GM21717 (cell line): Measurements from ENCODE around the gene CCDC88C.
"Not testable (repeated sequence)": the region's sequence is repeated elsewhere in the genome, so short reads cannot be mapped to it uniquely, and the experiment has no call there.

Experiments used
- ATAC-seq: cut with Tn5 transposase; IDR thresholded peaks from one replicate; pipeline ENCODE4 v1.9.1; 2021; ENCODE audit warnings: mild to moderate bottlenecking, moderate library complexity; ENCODE audit not compliant: unreplicated experiment

The CCDC88C gene

DNA sequence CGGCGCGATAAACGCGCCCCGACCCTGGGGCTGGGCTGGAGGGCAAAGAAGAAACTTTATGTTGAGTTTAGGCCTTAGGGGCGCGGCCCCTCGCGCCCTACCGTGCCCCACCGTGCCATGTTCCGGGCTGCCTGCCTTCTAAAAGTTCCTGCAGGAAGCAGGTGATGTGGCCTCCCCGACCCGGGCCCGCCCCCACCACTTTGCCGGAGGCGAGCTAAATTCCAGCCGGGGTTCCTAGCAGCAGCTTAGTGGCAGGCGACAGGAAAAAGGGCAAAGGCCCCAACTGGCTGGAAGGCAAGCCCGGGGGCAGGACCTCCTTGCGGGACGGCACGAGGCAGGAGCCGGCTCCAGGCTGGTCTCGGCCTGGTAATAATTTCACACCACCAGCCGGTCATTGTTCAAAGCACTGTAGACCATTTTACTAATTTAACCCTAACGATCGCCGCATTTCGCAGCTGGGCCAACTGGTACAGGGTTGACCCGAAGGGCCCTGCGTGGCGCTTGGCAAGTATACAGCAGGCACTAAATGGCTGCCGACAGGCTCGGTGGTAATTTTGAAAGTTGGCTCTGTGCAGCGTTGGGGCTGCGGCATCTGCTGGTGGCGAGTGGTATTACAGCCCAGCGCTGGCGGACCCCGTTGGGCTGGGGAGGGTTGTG lies 895 bp upstream of the CCDC88C start:
- no peak for ATAC-seq

DNA sequence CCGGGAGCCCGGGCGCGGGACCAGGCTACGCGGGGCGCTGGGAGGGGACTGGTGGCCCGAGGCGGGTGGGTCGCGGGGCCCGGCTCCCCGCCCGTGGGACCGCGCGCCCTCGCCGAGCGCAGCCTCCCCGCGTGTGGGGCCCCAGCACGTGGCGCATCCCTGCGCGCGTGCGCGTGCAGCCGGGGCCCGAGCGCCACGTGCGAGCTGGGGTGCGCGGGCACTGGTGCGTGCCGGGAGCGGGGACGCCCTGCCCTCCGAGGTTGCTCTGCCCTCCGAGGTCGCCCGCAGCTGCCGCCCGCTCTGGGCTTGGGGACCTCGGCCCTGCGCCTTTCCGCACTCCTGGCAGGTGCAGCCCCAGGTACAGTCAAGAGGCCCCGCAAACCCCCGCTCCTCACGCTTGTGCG lies 365 bp upstream of the CCDC88C start:
- peak; percentile 25 for ATAC-seq

DNA sequence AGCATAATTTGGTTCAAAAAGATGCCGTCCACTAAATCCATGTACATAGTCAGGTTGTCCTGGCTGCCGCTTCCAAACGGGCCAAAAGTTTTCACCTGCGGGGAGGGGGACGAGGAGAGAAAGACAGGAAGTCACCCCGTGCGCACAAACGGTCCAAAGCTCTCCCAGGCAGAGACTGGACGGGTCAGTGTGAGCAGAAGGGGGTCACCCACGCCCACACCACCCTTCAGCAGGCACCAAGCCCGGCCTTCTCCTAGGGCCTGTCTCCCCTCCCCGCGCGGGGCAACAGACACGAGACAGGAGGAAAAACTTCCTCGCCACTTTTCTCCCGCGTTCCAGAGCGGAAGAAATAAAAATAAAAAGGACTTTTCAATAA lies 888 bp downstream of the CCDC88C start:
- no peak for ATAC-seq

DNA sequence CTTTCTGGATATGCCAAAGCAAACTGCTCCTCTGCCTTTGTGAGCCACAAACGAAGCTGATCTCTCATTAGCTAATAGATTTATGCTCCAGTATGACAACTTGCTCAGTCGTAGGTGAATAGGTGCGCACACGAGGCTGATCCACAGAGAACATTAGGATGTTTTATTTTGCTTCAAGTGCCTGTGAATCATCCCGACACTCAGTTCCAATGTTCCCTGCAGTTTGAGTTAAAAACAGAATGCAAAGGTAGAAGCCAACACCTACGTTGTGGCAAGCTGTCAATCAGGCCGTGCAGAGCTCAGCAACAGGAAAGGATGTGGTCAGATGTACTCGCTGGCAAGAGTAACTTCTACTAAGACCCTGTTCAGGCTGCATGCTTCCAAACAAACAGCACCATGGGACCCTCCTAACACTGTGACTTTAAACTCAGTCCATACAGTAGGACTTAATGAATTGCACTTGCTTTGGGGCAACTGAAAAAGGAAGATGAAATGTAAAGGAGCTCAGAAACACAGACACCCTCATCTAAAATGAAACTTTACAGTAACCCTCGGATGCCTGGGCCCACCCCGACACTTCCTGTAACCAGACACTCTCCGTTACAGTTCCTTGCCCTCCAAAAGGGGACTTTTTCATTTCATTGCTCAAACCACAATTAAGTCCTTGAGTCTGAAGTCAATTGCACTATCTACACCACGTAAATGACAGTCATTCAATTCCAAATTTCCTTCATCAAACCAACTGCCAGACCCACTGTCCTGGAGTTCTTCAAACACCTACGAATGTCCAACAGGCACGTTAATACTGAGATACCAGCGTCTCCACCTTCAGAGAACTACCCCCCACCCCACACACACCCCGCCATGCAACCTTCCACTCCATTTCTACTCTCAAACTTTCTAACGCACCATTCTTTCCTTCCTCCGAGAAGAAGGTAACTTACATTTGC lies 1.6 kb downstream of the CCDC88C start:
- ATAC-seq = peak; percentile 55

DNA sequence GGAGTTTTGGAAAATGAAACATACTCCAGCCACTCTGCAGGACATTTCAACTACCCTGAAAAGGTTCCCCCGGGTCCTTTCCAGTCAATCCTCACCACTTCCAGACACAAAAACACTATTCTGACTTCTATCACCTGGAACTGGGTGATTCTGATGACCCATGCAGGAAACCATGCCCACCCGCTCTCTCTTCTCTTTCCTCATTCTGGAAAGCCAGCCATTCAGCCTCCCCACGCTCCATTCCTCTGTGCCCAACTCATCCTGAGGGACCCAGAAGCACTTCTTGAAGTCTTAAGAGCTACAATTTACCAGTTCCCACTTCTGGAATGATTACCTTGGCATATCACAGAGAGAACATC lies 3.2 kb downstream of the CCDC88C start:
- ATAC-seq = no peak

DNA sequence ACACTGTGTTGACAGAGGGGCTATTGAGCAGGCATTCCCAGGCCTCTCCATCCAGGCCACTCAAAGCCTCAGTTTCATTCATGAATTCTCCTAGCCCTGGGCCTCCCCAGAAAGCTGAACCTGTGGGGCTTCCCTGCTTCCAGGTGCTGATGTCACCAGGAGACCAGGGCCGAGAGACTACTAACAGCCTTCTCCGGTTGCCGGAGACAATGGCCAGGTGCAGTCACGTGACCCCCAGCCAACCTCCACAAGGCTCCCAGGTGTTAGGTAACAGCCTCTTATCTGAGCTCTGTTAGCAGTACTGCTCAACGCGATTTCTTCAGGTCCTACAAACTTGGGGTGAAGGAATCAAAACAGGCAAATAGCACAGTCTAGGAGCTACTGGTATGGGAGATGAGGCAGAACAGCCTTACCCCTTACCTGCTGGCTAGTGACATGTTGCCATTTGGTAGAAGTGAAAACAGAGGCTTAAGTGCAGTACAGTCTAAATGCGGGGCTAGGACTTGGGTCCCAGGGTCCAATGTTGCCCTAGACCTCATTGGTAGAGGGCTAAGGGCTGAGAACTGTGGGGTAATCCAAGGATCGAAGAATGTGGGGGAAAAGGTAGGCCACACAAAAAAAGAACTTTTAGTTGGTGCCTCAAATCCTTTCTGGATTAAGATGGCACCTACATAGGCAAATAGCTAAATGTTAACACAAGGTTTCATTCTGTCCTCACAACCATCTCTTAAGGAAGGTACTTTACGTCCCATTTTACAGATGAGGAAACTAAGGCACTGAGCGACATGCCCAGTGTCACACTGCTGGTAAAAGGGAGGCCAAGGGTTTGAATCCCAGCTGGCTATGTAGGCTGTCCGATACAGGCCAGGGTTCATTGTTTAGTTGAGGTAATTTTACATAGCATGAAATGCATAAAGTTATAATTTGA lies 3.8 kb downstream of the CCDC88C start:
- no peak for ATAC-seq

DNA sequence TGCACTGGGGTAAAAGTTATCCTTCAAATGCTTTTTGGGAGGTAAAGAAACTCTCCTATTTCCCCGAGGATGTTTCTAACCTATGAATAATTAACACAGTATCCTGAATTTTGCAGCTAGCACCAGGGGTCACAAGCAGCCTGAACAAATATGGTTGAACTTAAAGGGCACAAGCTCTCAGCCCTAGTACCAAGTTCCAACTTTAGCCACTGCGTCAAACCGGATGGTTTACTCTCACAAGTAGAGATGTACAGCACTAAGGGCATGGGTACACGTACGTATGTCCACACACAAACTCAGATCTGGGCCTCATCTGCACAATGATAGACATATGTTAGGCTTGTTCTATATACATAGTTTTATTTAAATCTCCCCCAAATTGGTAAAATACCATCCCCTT lies 4.7 kb downstream of the CCDC88C start:
- no peak for ATAC-seq

DNA sequence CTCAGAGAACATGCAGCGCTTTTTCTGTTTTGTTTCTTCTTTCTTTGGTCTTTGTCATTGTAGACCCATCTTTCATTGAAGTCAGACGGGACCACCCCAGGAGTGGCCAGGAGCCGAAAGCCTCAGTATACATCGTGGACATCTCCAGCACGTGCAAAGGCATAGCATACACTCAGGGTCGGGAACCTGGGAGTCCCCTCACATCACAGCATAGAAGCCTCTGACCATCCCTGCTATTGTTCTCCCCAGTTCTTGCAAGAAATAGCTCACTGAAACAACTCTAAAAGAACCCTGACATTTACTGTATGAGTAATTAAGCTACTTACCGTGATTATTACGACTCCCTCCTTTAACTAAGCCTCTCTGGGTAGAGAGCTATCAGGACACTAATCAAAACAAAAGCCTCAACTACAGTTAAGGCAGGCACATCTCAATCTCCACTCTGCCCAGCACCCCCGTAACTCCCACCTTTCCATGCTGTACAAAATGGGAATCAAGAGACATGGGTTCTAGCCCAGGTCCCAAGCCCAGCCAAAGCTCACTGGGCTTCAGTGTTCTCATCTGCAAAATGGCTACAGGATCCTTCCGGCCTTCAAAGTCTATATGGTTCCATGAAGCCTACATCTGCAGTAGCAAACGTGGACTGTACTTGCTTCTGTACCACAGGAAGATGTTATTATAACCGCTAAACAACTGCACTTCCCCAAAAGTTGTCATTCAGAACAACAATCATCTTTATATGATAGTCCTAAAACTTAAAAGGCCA lies 6.7 kb downstream of the CCDC88C start:
- no peak for ATAC-seq

DNA sequence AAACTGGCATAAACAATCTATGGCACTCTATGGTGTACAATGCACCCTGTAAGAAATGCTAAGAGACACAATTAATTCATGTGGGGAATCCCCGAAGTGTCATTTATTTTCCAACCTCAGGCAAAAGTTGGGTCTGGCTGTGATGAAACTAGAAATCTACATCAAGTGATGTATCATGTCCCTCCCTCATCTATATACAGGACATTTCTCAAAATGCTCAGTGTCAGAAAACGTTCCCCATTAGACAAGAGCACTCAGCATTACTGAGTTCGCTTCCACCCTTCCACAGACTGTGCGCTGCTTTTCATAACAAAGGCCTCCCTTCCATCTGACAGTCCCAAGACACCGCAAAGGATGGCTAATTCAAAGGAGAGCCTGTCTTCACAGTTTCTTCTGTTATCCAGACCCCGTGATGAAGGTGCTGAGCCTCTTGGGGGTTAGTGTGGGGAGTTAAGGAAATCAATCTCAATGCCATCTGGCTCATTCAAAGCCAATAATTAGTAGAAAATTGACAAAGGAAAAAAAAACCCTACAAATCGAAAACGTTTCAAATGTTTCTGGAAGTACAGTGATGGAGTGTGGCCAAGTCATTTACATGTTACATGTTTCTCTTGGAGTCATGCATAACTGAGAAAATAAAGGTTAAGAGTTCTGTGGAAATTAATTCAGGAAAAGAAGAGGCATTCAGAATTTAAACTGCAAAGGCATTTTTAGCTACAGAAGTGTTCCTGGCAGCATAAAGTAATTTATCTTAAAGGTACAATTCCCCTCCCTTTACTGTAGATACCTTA lies 7.5 kb downstream of the CCDC88C start:
- ATAC-seq = no peak

DNA sequence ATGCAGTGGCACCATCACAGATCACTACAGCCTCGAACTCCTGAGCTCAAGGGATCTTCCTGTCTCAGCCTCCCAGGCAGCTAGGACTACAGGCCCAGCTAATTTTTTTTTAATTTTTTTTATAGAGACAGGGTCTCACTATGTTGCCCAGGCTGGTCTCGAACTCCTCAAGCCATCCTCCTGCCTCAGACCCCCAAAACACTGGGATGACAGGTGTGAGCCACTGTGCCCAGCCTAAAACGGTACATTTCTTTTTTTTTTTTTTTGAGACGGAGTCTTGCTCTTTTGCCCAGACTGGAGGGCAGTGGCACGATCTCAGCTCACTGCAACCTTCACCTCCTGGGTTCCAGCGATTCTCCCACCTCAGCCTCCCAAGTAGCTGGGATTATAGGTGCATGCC lies 8.4 kb downstream of the CCDC88C start:
- ATAC-seq = not testable (repeated sequence)

DNA sequence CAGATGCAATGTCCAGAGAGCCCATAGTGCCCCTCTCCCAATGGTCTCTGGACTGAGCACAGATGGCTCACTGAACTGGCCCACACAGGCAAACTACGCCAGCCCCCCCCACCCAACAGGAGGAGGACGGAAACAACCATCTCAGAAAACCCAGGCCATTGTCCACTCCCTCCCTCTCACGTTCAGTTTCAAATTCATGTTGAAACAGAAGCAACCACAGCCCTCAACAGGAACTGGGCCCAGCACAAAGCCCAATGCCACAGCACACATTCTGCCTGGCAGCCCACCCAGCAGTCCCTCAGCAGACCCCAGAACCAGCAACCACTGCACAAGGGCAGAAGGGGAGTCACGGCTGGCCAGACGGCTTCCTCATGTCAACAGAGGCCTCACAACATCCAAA lies 10.6 kb downstream of the CCDC88C start:
- no peak for ATAC-seq

DNA sequence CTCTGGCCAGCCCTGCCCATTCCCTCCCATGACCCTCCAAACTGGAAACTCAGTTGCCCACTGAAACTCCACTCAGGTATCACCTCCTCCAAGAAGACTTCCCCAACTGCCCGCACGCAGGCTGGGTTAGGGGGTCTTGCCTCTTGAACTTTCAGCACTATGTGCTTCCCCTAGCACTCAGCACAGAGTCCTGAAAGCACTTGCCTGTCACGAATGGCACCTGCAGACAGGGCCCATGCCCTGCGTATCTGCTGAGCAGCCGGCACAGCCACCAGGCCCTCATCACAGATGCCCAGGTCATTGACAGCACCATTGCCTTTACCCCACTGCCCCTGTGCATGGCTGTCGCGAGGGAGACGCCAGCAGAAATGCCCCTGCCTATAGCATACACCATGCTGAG lies 11.2 kb downstream of the CCDC88C start:
- ATAC-seq = no peak

DNA sequence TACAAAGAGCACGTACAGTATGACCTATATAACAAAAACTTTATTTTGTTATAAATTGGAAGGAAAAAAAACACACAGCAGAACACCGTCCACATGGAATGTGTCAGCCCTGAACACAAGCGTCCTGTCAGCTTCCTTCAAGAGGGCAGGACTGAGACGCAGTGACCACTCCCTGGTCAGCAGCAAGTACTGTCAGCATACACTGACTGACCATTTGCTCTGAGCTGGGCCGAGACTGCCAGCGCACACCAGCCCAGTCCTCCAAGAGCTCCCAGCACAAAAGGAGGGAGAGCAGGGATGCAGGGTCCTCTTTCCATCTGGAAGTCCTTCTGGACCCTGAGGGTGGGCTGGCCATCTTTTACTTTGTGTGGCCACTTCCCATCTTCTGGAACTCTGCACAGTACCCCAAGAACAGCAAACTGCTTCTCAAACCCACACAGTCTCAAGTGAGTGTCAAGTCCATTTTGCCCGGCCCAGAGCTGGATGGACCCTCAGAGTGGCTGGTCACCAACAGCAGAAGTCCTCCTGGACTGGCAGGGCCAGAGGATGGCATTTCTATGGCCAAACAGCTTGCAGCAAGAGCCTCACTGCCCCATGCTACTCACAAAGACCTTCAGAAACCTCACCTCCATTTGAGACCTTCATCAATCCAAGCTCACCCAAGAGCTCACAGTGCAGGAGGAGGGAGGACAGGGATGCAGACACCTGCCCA lies 11.7 kb downstream of the CCDC88C start:
- no peak for ATAC-seq

DNA sequence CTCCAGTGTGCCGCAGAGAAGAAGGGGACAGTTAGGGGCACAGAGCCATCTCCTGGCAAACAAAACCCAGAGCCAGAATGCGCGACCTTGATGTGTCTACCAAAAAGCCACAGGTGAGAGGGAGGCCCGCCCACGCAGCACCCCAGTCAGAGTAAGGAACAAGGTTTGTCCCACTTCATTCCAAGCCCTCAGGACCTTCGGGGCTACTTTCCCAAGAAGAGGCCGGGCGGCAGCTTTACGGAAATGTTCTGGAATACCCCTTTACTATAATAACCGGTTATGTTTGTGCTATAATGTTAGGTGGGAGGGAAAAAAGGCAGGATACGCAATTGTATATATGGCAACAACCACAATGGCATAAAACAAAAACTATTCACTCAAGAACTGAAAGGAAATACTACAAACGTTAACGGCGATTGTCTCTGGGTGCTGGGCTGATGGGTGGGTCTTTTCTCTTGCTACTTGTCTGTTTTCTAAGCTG lies 12.3 kb downstream of the CCDC88C start:
- no peak for ATAC-seq

DNA sequence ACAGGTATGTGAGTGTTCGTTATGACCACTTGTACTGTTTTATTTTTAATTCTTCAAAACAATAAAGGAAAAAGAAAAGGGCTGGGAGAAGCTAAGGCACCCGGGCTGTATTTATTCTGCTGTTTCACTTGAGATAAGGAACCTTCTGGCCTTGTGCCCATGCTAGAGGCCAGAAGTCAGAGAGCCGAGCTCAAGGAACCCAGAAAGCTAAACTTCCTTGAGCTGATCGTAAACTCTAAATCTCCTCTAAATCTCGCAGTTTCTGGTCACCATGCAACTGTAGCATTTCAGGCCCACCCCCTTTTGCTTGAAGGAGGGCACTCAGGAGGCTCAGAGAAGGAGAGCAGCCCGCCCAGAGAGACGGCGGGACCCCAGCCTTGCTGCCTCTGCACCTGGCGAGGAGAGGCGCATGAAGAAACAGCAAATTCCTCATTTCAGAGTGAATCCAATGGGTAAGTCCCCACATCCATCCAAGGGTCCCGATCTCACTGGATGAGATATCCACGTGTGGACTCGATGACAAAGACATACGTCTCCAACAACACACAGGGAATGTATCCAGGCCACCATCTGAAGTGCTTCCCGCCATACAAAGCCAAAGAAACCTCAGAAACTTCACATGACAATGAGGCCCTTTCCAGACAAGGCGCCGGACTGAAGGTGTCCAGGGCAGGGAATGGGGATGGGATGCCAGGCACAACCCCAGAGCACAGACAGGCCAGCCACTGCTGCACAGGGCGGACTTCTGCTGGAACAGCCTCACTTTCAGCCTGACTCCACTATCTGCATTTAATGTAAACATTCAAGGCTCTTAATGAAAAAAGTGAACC lies 14.6 kb downstream of the CCDC88C start:
- ATAC-seq = no peak

DNA sequence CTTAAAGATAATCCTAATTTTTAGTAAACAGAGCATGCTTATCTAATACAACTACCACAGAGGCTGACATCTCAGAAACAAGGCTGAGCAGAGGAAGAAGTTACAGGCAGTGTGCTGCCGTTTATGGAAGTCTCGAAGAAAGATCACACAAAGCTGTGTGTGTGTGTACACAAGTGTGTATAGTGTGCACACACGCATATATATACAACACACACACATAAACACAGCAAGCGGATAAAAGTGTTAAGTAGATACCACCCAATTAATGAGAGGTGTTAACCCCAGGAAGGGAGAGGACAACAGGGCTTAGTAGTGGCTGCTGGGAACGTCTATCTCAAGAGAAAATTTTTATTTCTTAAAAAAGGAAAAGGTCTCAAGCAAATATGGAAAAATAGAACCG lies 15.3 kb downstream of the CCDC88C start:
- ATAC-seq = no peak

DNA sequence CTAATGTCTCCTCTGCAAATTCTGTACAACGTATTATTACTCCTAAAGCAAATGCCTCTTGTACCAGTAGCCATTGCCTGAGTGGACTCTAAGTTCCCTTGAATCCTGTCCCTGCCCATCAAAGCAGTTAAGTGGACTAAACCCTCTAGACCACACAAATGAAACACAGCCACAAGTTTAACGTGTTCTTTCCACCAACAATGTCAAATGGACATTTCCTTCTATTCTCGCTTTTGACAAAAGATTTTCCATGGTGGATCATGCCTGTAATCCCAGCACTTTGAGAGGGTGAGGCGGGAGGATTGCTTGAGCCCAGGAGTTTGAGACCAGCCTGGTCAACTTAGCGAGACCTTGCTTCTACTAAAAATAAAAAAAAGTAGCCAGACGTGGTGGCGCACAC lies 15.9 kb downstream of the CCDC88C start:
- ATAC-seq = no peak

DNA sequence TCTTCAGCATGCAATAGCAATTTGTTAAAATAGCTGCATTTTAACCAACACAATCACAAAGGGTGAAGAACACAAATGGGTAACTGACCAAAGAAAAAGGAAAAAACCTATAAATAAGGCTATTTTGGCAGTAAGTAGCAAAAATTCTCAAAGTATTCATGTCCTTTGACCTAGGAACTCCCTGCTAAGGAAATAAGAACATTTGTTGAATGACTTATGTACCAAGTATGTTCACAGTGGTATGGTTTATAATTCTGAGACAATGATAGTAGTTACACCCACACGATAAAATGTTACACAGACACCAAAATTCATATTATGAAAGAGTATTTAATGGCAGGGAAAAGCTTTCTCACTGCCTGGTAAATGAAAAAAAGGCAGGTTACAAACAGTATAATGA lies 16.9 kb downstream of the CCDC88C start:
- no peak for ATAC-seq
